Upper lobe of left lung (tissue), 4 donors: ENCODE results near the gene ARFRP1.

ENCODE experiments used
- CTCF ChIP-seq, 6 experiments: fragments of 450-650 bp in 4 of 6; fragments of 200-600 bp in 2 of 6; sonication (generic) in 2 of 6; IDR thresholded peaks; one replicate each; pipeline ENCODE4 v1.5.1; 2016 to 2019; ENCODE audit warnings: antibody characterized with exemption in 6 of 6
- EP300 ChIP-seq, 4 donors: sonication (generic); formaldehyde crosslinking; IDR thresholded peaks; one replicate each; pipeline ENCODE4 v1.5.1; 2017; ENCODE audit warnings: antibody characterized with exemption in 4 of 4, control low read depth in 2 of 4
- POLR2A ChIP-seq, 4 donors: fragments of 450-650 bp; IDR thresholded peaks; one replicate each; pipeline ENCODE4 v1.5.1; 2016 to 2017; ENCODE audit warnings: antibody characterized with exemption in 4 of 4, mild to moderate bottlenecking in 2 of 4
- POLR2AphosphoS5 ChIP-seq, 2 donors: sonication (generic); formaldehyde crosslinking; IDR thresholded peaks; one replicate each; pipeline ENCODE4 v1.5.1; 2017; ENCODE audit warnings: antibody characterized with exemption in 2 of 2

DNA sequence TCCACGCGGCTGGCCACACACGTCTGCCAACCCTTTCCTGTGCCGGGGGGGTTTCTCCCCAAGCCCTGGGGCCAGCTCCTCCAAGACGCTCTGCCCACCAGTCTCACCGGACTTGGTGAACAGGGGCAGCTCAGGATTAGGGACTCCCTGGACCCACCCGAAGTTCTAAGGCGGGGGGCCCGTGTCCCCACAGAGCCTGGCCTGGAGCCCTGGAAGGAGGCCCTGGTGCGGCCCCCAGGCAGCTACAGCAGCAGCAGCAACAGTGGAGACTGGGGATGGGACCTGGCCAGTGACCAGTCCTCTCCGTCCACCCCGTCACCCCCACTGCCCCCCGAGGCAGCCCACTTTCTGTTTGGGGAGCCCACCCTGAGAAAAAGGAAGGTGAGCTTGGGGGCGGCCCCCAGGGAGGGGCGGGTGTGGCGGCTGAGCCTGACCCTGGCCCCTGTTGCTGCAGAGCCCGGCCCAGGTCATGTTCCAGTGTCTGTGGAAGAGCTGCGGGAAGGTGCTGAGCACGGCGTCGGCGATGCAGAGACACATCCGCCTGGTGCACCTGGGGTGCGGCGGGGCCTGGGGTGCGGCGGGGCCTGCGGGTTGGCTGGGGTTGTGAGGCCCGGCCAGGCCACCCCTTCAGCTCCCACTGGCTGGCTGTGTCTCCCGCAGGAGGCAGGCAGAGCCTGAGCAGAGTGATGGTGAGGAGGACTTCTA lies 34.1 kb upstream of the ARFRP1 start:
- TF ChIP-seq CTCF (IDR thresholded peaks at IDR 0.05): no peak
- no peak for TF ChIP-seq POLR2AphosphoS5 (IDR thresholded peaks at IDR 0.05)
- TF ChIP-seq EP300 (IDR thresholded peaks at IDR 0.05): no peak
- no peak for TF ChIP-seq POLR2A (IDR thresholded peaks at IDR 0.05)
